SK-N-SH treated with all-trans-retinoic acid at 6 μM for 48 hours (cell line): ENCODE data around the gene BEND6.

Experiments used
- ATAC-seq: fragments of 200-7000 bp; cut with Tn5 transposase; 3 replicates; pipeline ENCODE4 v1.9.1; 2020; ENCODE audit warnings: mild to moderate bottlenecking, moderate library complexity
- ARNTL ChIP-seq: fragments of 450-650 bp; formaldehyde crosslinking; IDR thresholded peaks from 2 replicates; pipeline ENCODE4 v1.5.0; 2020; ENCODE audit warnings: low read depth, mild to moderate bottlenecking, moderate library complexity, borderline replicate concordance
- BACH2 ChIP-seq: fragments of 250-450 bp; sonication (Bioruptor Pico); IDR thresholded peaks from 2 replicates; pipeline ENCODE4 v1.9.0; 2021; ENCODE audit warnings: mild to moderate bottlenecking, borderline replicate concordance
- CREB5 ChIP-seq: fragments of 250-450 bp; sonication (Bioruptor Pico); IDR thresholded peaks from 2 replicates; pipeline ENCODE4 v1.5.1; 2020; ENCODE audit warnings: low read depth, mild to moderate bottlenecking, moderate library complexity
- CSDC2 ChIP-seq: fragments of 250-450 bp; sonication (Bioruptor Pico); IDR thresholded peaks from 2 replicates; pipeline ENCODE4 v1.5.0; 2020; ENCODE audit warnings: mild to moderate bottlenecking, moderate library complexity
- CSRNP3 ChIP-seq: fragments of 250-450 bp; sonication (Bioruptor Pico); IDR thresholded peaks from 2 replicates; pipeline ENCODE4 v1.5.1; 2021; ENCODE audit warnings: mild to moderate bottlenecking, moderate library complexity
- GLIS3 ChIP-seq: fragments of 250-450 bp; sonication (Bioruptor Pico); IDR thresholded peaks from 2 replicates; pipeline ENCODE4 v1.5.0; 2020; ENCODE audit warnings: mild to moderate bottlenecking, moderate library complexity
- ISL1 ChIP-seq: fragments of 250-450 bp; sonication (Bioruptor Pico); IDR thresholded peaks from 2 replicates; pipeline ENCODE4 v2.1.2; 2022; ENCODE audit warnings: mild to moderate bottlenecking, moderate library complexity
- PATZ1 ChIP-seq: fragments of 250-450 bp; sonication (Bioruptor Pico); IDR thresholded peaks from 2 replicates; pipeline ENCODE4 v1.8.0; 2020; ENCODE audit warnings: mild to moderate bottlenecking, moderate library complexity, borderline replicate concordance
- POU6F1 ChIP-seq: fragments of 250-450 bp; sonication (Bioruptor Pico); IDR thresholded peaks from 2 replicates; pipeline ENCODE4 v1.8.0; 2021; ENCODE audit warnings: low read depth, mild to moderate bottlenecking, moderate library complexity, borderline replicate concordance
- PPARA ChIP-seq: fragments of 250-450 bp; sonication (Bioruptor Pico); IDR thresholded peaks from 2 replicates; pipeline ENCODE4 v1.5.0; 2020; ENCODE audit warnings: mild to moderate bottlenecking, borderline replicate concordance
- RARB ChIP-seq: fragments of 250-450 bp; sonication (Bioruptor Pico); IDR thresholded peaks from 2 replicates; pipeline ENCODE4 v1.8.0; 2021; ENCODE audit warnings: mild to moderate bottlenecking, moderate library complexity
- SNAI2 ChIP-seq: fragments of 250-450 bp; sonication (Bioruptor Pico); IDR thresholded peaks from 2 replicates; pipeline ENCODE4 v1.5.0; 2020; ENCODE audit warnings: mild to moderate bottlenecking, moderate library complexity
- TCF4 ChIP-seq: fragments of 250-450 bp; sonication (Bioruptor Pico); IDR thresholded peaks from 2 replicates; pipeline ENCODE4 v1.8.0; 2021; ENCODE audit warnings: mild to moderate bottlenecking, moderate library complexity, borderline replicate concordance
- TOX ChIP-seq: fragments of 250-450 bp; sonication (Bioruptor Pico); IDR thresholded peaks from 2 replicates; pipeline ENCODE4 v1.8.0; 2021; ENCODE audit warnings: mild to moderate bottlenecking, moderate library complexity, borderline replicate concordance
- TSHZ2 ChIP-seq: fragments of 250-450 bp; sonication (Bioruptor Pico); IDR thresholded peaks from 2 replicates; pipeline ENCODE4 v1.5.0; 2020; ENCODE audit warnings: mild to moderate bottlenecking, moderate library complexity
- ZFP3 ChIP-seq: fragments of 250-450 bp; sonication (Bioruptor Pico); IDR thresholded peaks from 2 replicates; pipeline ENCODE4 v1.5.0; 2020; ENCODE audit warnings: mild to moderate bottlenecking, moderate library complexity
- ZFP30 ChIP-seq: fragments of 450-650 bp; formaldehyde crosslinking; IDR thresholded peaks from 2 replicates; pipeline ENCODE4 v1.5.0; 2022; ENCODE audit warnings: mild to moderate bottlenecking, moderate library complexity
- ZNF565 ChIP-seq: fragments of 450-650 bp; formaldehyde crosslinking; conservative IDR thresholded peaks from 2 replicates; pipeline ENCODE4 v1.5.0; 2020; ENCODE audit warnings: low read depth, mild to moderate bottlenecking, moderate library complexity
- ZNF70 ChIP-seq: fragments of 450-650 bp; formaldehyde crosslinking; IDR thresholded peaks from 2 replicates; pipeline ENCODE4 v1.5.0; 2020; ENCODE audit warnings: mild to moderate bottlenecking, moderate library complexity
- ZNF8 ChIP-seq: fragments of 450-650 bp; formaldehyde crosslinking; IDR thresholded peaks from 2 replicates; pipeline ENCODE4 v1.5.0; 2020; ENCODE audit warnings: mild to moderate bottlenecking, moderate library complexity

BEND6 gene

GRCh38 chr6:57048577-57048976 is 93.7 kb downstream of the BEND6 start:
- TF ChIP-seq ZNF70: no peak
- TF ChIP-seq BACH2 (CRISPR knock-in tag): no peak
- TF ChIP-seq ZNF565 (CRISPR knock-in tag): no peak
- no peak for TF ChIP-seq RARB (CRISPR knock-in tag)
- TF ChIP-seq POU6F1 (CRISPR knock-in tag): no peak
- no peak for TF ChIP-seq PATZ1 (CRISPR knock-in tag)
- no peak for TF ChIP-seq CSRNP3
- ATAC-seq: no peak

- TF ChIP-seq PATZ1 (CRISPR knock-in tag) (no peak), RARB (CRISPR knock-in tag) (no peak), TOX (CRISPR knock-in tag) (no peak), ZFP3 (CRISPR knock-in tag) (no peak), PPARA (CRISPR knock-in tag) (no peak), ARNTL (CRISPR knock-in tag) (no peak), CSRNP3 (no peak), CREB5 (no peak), ZFP30 (CRISPR knock-in tag) (no peak), TSHZ2 (CRISPR knock-in tag) (no peak), TCF4 (no peak), BACH2 (CRISPR knock-in tag) (no peak), CSDC2 (CRISPR knock-in tag) (no peak), ISL1 (CRISPR knock-in tag) (no peak), POU6F1 (CRISPR knock-in tag) (no peak), ZNF8 (CRISPR knock-in tag) (no peak), SNAI2 (no peak), ZNF565 (CRISPR knock-in tag) (no peak), GLIS3 (no peak)
- ATAC-seq: no peak
Measured at GRCh38 chr6:57063847-57064246, 108.9 kb downstream of the BEND6 start.
